Activated CD4-positive, alpha-beta T cell treated with anti-CD3 and anti-CD28 coated beads, Interleukin-2, amount 50 U/mL, for 4 hours (primary cell): ENCODE results near the gene ATP2B2.

Experiments used
- DNase-seq, 2 experiments: peaks; one replicate each; pipeline ENCODE4 v3.0.0-alpha.2; 2020

Gene ATP2B2

DNA sequence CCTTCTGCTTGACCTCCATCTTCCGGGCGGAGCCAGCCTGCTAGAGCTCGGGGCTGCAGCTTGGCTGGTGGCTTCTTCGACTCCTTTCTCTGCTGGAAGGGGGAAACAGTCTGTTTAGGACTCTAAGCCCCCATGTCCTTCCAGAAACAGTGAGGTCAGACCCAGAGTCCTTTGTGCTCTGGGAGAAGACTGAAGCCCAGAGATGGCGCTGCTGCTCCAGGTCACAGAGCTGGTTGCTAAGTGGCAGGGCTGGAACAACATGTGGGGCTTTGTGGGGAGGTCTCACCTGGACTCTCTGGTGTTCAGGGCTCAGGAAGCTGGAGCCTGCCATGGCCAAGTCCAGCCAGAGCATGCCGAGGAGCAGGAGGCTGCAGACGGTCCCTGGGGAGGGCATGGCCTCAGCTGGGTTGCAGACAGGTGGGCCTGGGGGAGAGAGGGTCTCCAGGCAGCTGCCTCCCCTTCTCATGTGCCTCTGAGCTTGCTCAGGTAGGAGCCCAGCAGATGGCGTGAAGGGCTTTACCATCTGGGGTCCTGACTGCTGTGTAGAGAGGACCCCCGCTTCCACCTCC lies 215.5 kb downstream of the ATP2B2 start:
- no peak for DNase-seq

- DNase-seq = no peak
These were observed 216.3 kb downstream of the ATP2B2 start for GRCh38 chr3:10289077-10289476.

GRCh38 chr3:10288575-10288960 lies 216.8 kb downstream of the ATP2B2 start:
- no peak for DNase-seq

DNA sequence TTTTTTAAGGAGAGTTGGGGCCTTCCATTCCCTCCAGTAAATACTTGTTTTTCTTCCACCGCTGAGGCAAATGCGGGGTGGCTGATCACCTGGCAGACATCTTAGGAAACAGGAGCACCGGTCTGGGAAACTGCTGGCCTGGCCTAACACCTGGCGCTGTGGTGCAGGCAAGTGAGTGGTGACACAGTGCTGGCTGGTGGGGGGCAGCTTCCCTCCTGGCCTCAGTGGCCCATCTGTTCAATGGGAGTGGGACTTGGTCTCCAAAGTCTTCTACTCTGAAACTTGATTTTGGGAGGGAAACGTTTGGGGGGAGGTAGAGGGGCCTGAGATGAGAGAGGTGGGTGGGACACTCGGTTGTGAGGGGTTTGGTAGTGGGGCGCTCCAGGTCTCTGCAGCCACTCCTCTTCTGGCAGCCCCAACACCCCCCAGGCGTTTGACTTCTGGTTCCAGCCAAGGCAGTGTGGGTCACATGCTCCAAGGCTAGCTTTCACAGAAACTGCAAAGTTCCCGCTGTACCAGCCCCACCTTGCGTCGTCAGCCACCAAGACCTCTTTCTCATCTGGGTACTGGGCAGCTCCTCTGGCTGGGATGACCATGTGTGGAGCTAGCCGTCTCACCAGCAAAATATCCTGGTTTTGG lies 217.3 kb downstream of the ATP2B2 start:
- no peak for DNase-seq

DNA sequence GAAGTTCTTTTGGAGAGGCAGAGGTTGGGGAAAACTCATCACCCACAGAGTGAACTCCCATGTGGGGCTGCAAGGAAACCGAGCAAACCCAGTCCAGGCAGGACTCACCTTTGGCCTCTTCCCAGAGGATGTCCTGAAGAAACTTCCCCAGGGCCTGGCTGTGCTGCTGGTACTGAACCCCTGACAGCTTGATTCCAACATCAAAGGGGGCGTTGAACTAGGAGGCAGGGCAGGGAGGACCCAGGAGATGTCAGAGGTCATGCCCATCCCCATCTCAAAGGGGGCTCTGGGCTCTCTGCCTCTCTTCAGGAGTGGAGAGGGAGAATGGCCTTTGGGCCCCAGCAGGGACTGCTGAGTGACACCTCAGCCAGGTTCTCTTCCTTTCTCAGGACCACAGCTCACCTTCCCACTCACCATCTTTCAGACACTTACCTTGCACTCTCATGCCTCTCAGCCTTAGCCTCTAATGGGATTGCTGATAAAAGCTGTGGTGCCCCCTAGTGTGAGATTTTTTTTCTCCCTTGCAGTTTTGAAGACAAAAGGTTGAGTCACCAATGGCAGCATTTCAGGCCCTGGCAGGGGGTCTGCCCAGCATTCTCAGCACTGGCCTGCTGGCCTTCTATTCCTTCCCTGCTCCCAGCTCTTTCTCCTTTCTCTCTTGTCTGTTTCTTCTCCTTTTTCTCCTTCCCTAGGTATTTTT lies 218.6 kb downstream of the ATP2B2 start:
- no peak for DNase-seq

- DNase-seq = no peak
These were observed 219.3 kb downstream of the ATP2B2 start for GRCh38 chr3:10286133-10286524.

DNA sequence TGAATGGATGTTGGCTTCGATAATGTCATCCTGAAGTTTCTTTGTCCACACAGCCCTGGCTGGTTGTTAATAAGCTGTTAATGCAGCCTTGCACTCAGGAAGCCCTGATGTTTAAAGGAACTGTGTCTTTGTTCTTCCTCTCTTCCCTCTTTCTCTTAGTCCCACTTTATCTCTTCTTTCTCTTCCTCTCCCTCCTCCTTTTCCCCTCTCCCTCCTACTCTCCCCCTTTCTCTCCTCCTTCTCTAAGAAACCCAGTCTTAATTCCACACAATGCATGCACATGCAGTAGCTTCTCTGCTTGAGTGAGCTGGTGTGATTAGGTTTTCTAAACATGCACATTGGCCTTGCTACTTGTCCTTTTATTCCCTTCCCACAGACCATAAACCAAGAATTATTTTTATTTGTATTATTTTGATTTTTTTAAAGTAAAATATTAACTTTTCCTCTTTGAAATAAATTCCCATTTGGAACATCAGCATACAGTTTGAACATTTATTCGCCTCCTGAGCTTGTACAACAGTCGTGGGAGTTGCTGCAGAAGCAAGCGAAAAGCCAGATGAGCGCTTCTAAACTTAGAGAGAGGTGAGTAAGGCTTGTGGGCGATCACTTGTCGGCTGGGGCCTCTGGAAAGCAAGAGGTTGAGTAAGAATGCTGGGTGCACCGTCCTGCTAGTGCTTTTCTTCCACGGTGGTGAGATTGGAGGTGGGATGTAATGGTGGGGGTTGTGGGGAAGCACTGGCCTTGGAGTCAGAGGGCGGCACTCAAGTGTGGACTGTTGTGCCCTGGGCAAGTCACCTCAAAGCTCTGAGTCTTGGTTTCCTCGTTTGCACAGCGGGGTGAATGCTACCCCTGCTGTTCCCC lies 219.9 kb downstream of the ATP2B2 start:
- DNase-seq = no peak

DNA sequence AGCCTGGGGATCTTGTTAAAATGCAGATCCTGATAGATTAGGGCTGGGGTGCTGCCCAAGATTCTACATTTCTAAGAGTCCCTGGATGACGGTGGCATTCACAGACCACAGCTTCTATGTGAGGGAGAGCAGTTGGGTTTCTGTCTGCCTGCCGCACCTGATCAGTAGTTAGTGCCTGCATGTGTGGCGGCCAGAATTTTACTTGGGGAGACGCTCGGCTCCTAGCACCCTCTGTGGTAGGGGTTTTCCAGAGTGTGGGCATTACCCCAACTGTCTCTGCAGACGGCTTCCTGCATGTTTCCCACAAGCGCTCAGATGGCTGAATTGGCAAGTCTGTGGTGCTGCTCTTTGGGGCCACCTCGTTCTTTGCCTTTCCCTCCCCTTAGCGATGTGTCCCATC lies 220.9 kb downstream of the ATP2B2 start:
- peak; percentile 31 to 48 for DNase-seq

GRCh38 chr3:10283638-10284037 lies 221.7 kb downstream of the ATP2B2 start:
- DNase-seq = no peak

DNA sequence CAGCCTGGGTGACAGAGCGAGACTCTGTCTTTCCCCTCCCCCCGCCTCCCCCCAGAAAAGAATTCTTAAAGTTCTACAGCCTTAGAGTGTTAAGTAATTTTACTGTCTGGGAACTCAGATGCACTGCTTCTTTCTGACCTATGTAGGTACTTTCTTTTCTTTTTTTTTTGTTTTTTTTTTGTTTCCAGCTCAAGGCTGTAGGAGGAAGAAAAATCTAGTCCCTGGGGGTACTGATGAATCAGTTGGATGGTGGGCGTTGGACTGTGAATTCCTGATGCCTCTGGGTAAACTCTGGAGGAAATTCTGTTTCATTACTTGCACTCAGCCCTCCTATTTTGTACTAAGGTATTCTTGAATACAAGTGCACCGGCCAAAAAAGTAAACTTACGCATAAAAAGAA lies 223.4 kb downstream of the ATP2B2 start:
- no peak for DNase-seq

- no peak for DNase-seq
These were observed 224.8 kb downstream of the ATP2B2 start for GRCh38 chr3:10280571-10280970.

GRCh38 chr3:10280177-10280529 lies 225.2 kb downstream of the ATP2B2 start:
- no peak for DNase-seq

- no peak for DNase-seq
These were observed 225.8 kb downstream of the ATP2B2 start for GRCh38 chr3:10279384-10280176.

DNA sequence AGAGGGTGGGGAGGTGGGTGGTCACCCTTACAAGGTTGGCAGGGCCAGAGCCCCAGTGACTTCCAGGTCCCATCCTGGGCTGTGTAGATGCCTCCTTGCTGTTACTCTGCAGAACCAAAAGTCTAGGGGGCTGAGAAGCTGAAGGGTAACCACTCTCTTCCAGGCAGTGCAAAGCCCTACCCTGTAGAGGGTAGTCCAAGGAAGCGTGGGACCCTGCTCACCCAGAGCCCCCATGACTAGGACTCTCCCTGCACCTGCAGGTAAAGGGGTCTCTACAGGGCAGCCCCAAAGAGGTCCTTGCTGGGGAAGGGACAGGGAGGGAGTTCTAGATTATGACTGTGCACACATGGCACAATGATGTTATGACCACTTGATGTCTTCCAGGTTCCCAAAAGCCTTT lies 226.9 kb downstream of the ATP2B2 start:
- DNase-seq = no peak

GRCh38 chr3:10277115-10277625 lies 228.2 kb downstream of the ATP2B2 start:
- no peak for DNase-seq

DNA sequence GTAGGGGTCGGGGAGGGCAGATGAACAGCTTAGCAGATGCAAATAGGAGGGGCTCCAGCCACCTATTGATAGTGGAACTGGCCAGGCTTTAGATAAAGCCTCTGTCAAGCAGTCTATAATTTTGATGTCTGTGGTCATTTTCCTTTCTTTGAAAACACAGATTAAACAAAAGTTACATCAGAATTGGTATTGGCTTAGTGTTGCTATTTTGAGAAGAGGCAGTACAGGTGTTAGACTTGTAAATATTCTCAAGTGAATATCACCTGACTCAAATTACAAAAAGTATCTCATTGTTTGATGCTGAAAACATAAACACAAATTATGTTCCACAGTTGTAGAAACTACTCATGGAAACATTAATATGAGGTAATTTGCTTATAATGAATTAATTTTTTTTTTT lies 230.8 kb downstream of the ATP2B2 start:
- DNase-seq = no peak
